SK-N-SH treated with all-trans-retinoic acid at 6 μM for 48 hours (cell line): ENCODE results near the gene LIMS1.

Experiments used
- ATAC-seq: fragments of 200-7000 bp; cut with Tn5 transposase; 3 replicates; pipeline ENCODE4 v1.9.1; 2020; ENCODE audit warnings: mild to moderate bottlenecking, moderate library complexity
- BACH2 ChIP-seq: fragments of 250-450 bp; sonication (Bioruptor Pico); IDR thresholded peaks from 2 replicates; pipeline ENCODE4 v1.9.0; 2021; ENCODE audit warnings: mild to moderate bottlenecking, borderline replicate concordance
- CREB5 ChIP-seq: fragments of 250-450 bp; sonication (Bioruptor Pico); IDR thresholded peaks from 2 replicates; pipeline ENCODE4 v1.5.1; 2020; ENCODE audit warnings: low read depth, mild to moderate bottlenecking, moderate library complexity
- CSDC2 ChIP-seq: fragments of 250-450 bp; sonication (Bioruptor Pico); IDR thresholded peaks from 2 replicates; pipeline ENCODE4 v1.5.0; 2020; ENCODE audit warnings: mild to moderate bottlenecking, moderate library complexity
- CSRNP3 ChIP-seq: fragments of 250-450 bp; sonication (Bioruptor Pico); IDR thresholded peaks from 2 replicates; pipeline ENCODE4 v1.5.1; 2021; ENCODE audit warnings: mild to moderate bottlenecking, moderate library complexity
- ESRRG ChIP-seq: fragments of 250-450 bp; sonication (Bioruptor Pico); IDR thresholded peaks from 2 replicates; pipeline ENCODE4 v1.6.1; 2021; ENCODE audit warnings: mild to moderate bottlenecking
- GLIS3 ChIP-seq: fragments of 250-450 bp; sonication (Bioruptor Pico); IDR thresholded peaks from 2 replicates; pipeline ENCODE4 v1.5.0; 2020; ENCODE audit warnings: mild to moderate bottlenecking, moderate library complexity
- ISL1 ChIP-seq: fragments of 250-450 bp; sonication (Bioruptor Pico); IDR thresholded peaks from 2 replicates; pipeline ENCODE4 v2.1.2; 2022; ENCODE audit warnings: mild to moderate bottlenecking, moderate library complexity
- OSR1 ChIP-seq: fragments of 250-450 bp; sonication (Bioruptor Pico); IDR thresholded peaks from 2 replicates; pipeline ENCODE4 v1.8.0; 2022; ENCODE audit warnings: moderate library complexity, mild to moderate bottlenecking, inconsistent platforms
- PATZ1 ChIP-seq: fragments of 250-450 bp; sonication (Bioruptor Pico); IDR thresholded peaks from 2 replicates; pipeline ENCODE4 v1.8.0; 2020; ENCODE audit warnings: mild to moderate bottlenecking, moderate library complexity, borderline replicate concordance
- POU6F1 ChIP-seq: fragments of 250-450 bp; sonication (Bioruptor Pico); IDR thresholded peaks from 2 replicates; pipeline ENCODE4 v1.8.0; 2021; ENCODE audit warnings: low read depth, mild to moderate bottlenecking, moderate library complexity, borderline replicate concordance
- PPARA ChIP-seq: fragments of 250-450 bp; sonication (Bioruptor Pico); IDR thresholded peaks from 2 replicates; pipeline ENCODE4 v1.5.0; 2020; ENCODE audit warnings: mild to moderate bottlenecking, borderline replicate concordance
- RARB ChIP-seq: fragments of 250-450 bp; sonication (Bioruptor Pico); IDR thresholded peaks from 2 replicates; pipeline ENCODE4 v1.8.0; 2021; ENCODE audit warnings: mild to moderate bottlenecking, moderate library complexity
- SNAI2 ChIP-seq: fragments of 250-450 bp; sonication (Bioruptor Pico); IDR thresholded peaks from 2 replicates; pipeline ENCODE4 v1.5.0; 2020; ENCODE audit warnings: mild to moderate bottlenecking, moderate library complexity
- TCF4 ChIP-seq: fragments of 250-450 bp; sonication (Bioruptor Pico); IDR thresholded peaks from 2 replicates; pipeline ENCODE4 v1.8.0; 2021; ENCODE audit warnings: mild to moderate bottlenecking, moderate library complexity, borderline replicate concordance
- TSHZ2 ChIP-seq: fragments of 250-450 bp; sonication (Bioruptor Pico); IDR thresholded peaks from 2 replicates; pipeline ENCODE4 v1.5.0; 2020; ENCODE audit warnings: mild to moderate bottlenecking, moderate library complexity
- ZC3H10 ChIP-seq: fragments of 250-450 bp; sonication (Bioruptor Pico); IDR thresholded peaks from 2 replicates; pipeline ENCODE4 v1.5.1; 2021; ENCODE audit warnings: mild to moderate bottlenecking, moderate library complexity
- ZFP30 ChIP-seq: fragments of 450-650 bp; formaldehyde crosslinking; IDR thresholded peaks from 2 replicates; pipeline ENCODE4 v1.5.0; 2022; ENCODE audit warnings: mild to moderate bottlenecking, moderate library complexity
- ZNF565 ChIP-seq: fragments of 450-650 bp; formaldehyde crosslinking; conservative IDR thresholded peaks from 2 replicates; pipeline ENCODE4 v1.5.0; 2020; ENCODE audit warnings: low read depth, mild to moderate bottlenecking, moderate library complexity
- ZNF70 ChIP-seq: fragments of 450-650 bp; formaldehyde crosslinking; IDR thresholded peaks from 2 replicates; pipeline ENCODE4 v1.5.0; 2020; ENCODE audit warnings: mild to moderate bottlenecking, moderate library complexity
- ZNF8 ChIP-seq: fragments of 450-650 bp; formaldehyde crosslinking; IDR thresholded peaks from 2 replicates; pipeline ENCODE4 v1.5.0; 2020; ENCODE audit warnings: mild to moderate bottlenecking, moderate library complexity

Gene LIMS1

GRCh38 chr2:108616751-108617161, 82.5 kb downstream of the LIMS1 start:
- TF ChIP-seq POU6F1 (CRISPR knock-in tag) (no peak), ZC3H10 (CRISPR knock-in tag) (peak; percentile 65; the same call in 1 of the 2 replicates), SNAI2 (no peak), ZNF8 (CRISPR knock-in tag) (no peak), ISL1 (CRISPR knock-in tag) (peak; percentile 87), ZFP30 (no peak), PATZ1 (CRISPR knock-in tag) (no peak), GLIS3 (CRISPR knock-in tag) (no peak), BACH2 (CRISPR knock-in tag) (no peak)
- ATAC-seq = peak; percentile 80

- ATAC-seq = no peak; the same call in 2 of the 3 replicates
- TF ChIP-seq TSHZ2 (CRISPR knock-in tag) (no peak), ZFP30 (peak; percentile 70)
Observed at GRCh38 chr2:108617617-108618016, 83.3 kb downstream of the LIMS1 start.

- no peak for ATAC-seq
- TF ChIP-seq ZC3H10 (CRISPR knock-in tag) (no peak), ZFP30 (no peak), OSR1 (CRISPR knock-in tag) (no peak)
Observed at GRCh38 chr2:108619925-108620620, 85.8 kb downstream of the LIMS1 start.

GRCh38 chr2:108620656-108621055, 86.4 kb downstream of the LIMS1 start:
- ATAC-seq = no peak
- TF ChIP-seq ZNF70 (CRISPR knock-in tag) (no peak), BACH2 (CRISPR knock-in tag) (no peak), ZFP30 (no peak), PPARA (CRISPR knock-in tag) (no peak), ZNF565 (CRISPR knock-in tag) (no peak), CREB5 (no peak), ESRRG (no peak), TSHZ2 (CRISPR knock-in tag) (no peak), GLIS3 (CRISPR knock-in tag) (no peak), TCF4 (CRISPR knock-in tag) (no peak), ZNF8 (CRISPR knock-in tag) (no peak), ISL1 (CRISPR knock-in tag) (no peak), CSDC2 (no peak), SNAI2 (no peak), CSRNP3 (CRISPR knock-in tag) (no peak), OSR1 (CRISPR knock-in tag) (no peak), RARB (CRISPR knock-in tag) (no peak), ZC3H10 (CRISPR knock-in tag) (no peak), PATZ1 (CRISPR knock-in tag) (no peak)
- TF ChIP-seq, all 23 proteins: peak for 0
